HEK293T (cell line): Measurements from ENCODE around the gene TEX29.

Experiments
- CTCF ChIA-PET: fragments of 350-600 bp; formaldehyde crosslinking; extraction: SDS; loops from one replicate; lab custom pipeline; 2021; ENCODE audit warnings: antibody characterized with exemption, inconsistent platforms; lab: Yijun Ruan, JAX
- POLR2A ChIA-PET: fragments of 350-600 bp; formaldehyde crosslinking; extraction: SDS; loops from one replicate; lab custom pipeline; 2020; ENCODE audit warnings: antibody characterized with exemption, inconsistent platforms; lab: Yijun Ruan, JAX
- DNase-seq: peaks from one replicate; pipeline ENCODE4 v3.0.0; 2012; ENCODE audit warnings: mixed read lengths; ENCODE audit errors: extremely low spot score
- ARNT ChIP-seq: fragments of 450-650 bp; IDR thresholded peaks from 2 replicates; pipeline ENCODE4 v1.6.1; 2017; ENCODE audit warnings: mild to moderate bottlenecking
- BHLHE40 ChIP-seq: fragments of 450-650 bp; IDR thresholded peaks from 2 replicates; pipeline ENCODE4 v1.6.1; 2016; ENCODE audit warnings: mild to moderate bottlenecking, moderate library complexity, borderline replicate concordance
- CTBP1 ChIP-seq: fragments of 450-650 bp; IDR thresholded peaks from 2 replicates; pipeline ENCODE4 v1.6.1; 2016; ENCODE audit warnings: borderline replicate concordance
- ELF4 ChIP-seq: fragments of 450-650 bp; IDR thresholded peaks from 2 replicates; pipeline ENCODE4 v1.6.1; 2017; ENCODE audit warnings: antibody characterized with exemption
- FOXA1 ChIP-seq: fragments of 450-650 bp; IDR thresholded peaks from 2 replicates; pipeline ENCODE4 v1.6.1; 2016; ENCODE audit warnings: mild to moderate bottlenecking
- FOXK2 ChIP-seq: fragments of 450-650 bp; IDR thresholded peaks from 2 replicates; pipeline ENCODE4 v1.6.1; 2016; ENCODE audit warnings: mild to moderate bottlenecking
- FOXM1 ChIP-seq: fragments of 450-650 bp; IDR thresholded peaks from 2 replicates; pipeline ENCODE4 v1.6.1; 2017; ENCODE audit warnings: mild to moderate bottlenecking, borderline replicate concordance
- HDGF ChIP-seq: fragments of 450-650 bp; IDR thresholded peaks from 2 replicates; pipeline ENCODE4 v1.6.1; 2017; ENCODE audit warnings: antibody characterized with exemption, borderline replicate concordance
- L3MBTL2 ChIP-seq: fragments of 450-650 bp; conservative IDR thresholded peaks from 2 replicates; pipeline ENCODE4 v1.6.1; 2016; ENCODE audit warnings: mild to moderate bottlenecking
- LEF1 ChIP-seq: fragments of 450-650 bp; IDR thresholded peaks from 2 replicates; pipeline ENCODE4 v1.6.1; 2017; ENCODE audit warnings: mild to moderate bottlenecking, borderline replicate concordance
- NFRKB ChIP-seq: fragments of 450-650 bp; IDR thresholded peaks from 2 replicates; pipeline ENCODE4 v1.6.1; 2016; ENCODE audit warnings: mild to moderate bottlenecking, moderate library complexity
- PKNOX1 ChIP-seq: fragments of 450-650 bp; IDR thresholded peaks from 2 replicates; pipeline ENCODE4 v1.6.1; 2016
- SP1 ChIP-seq: fragments of 450-650 bp; IDR thresholded peaks from 2 replicates; pipeline ENCODE4 v1.6.1; 2017
- SUZ12 ChIP-seq: fragments of 450-650 bp; IDR thresholded peaks from 2 replicates; pipeline ENCODE4 v1.6.1; 2016; ENCODE audit warnings: mild to moderate bottlenecking
- TARDBP ChIP-seq: fragments of 450-650 bp; IDR thresholded peaks from 2 replicates; pipeline ENCODE4 v1.6.1; 2016
- ZNF384 ChIP-seq: fragments of 450-650 bp; IDR thresholded peaks from 2 replicates; pipeline ENCODE4 v1.6.1; 2016

Gene TEX29

GRCh38 chr13:111318386-111318785 lies 2.1 kb upstream of the TEX29 start:
- no peak for DNase-seq
- TF ChIP-seq CTBP1 (no peak), ARNT (no peak), HDGF (no peak), L3MBTL2 (no peak), FOXA1 (no peak), NFRKB (no peak), FOXK2 (no peak), FOXM1 (no peak), BHLHE40 (no peak), PKNOX1 (no peak), ZNF384 (no peak), LEF1 (no peak), ELF4 (no peak), SP1 (no peak), TARDBP (no peak), SUZ12 (no peak)
- ChIA-PET CTCF (no interaction called here), POLR2A (no interaction called here)

GRCh38 chr13:111319521-111319920 lies 921 bp upstream of the TEX29 start:
- ChIA-PET CTCF (no interaction called here), POLR2A (no interaction called here)
- TF ChIP-seq ARNT = no peak
- TF ChIP-seq SP1 = no peak
- TF ChIP-seq ELF4 = no peak
- TF ChIP-seq PKNOX1 = no peak
- TF ChIP-seq TARDBP = no peak
- TF ChIP-seq LEF1 = no peak
- DNase-seq = no peak

- CTCF ChIA-PET = no interaction called here
- no peak for DNase-seq
- POLR2A ChIA-PET = no interaction called here
- TF ChIP-seq HDGF (no peak), CTBP1 (no peak), TARDBP (no peak), L3MBTL2 (no peak), NFRKB (no peak), BHLHE40 (no peak), ZNF384 (no peak), SP1 (no peak), FOXK2 (no peak), LEF1 (no peak), ARNT (no peak), ELF4 (no peak), FOXA1 (no peak), SUZ12 (no peak)
Observed at GRCh38 chr13:111322001-111322915, 1.8 kb downstream of the TEX29 start.

- TF ChIP-seq FOXK2 = no peak
- no peak for TF ChIP-seq NFRKB
- no peak for TF ChIP-seq FOXA1
- no peak for TF ChIP-seq FOXM1
- no peak for TF ChIP-seq ELF4
- TF ChIP-seq ZNF384 = no peak
- CTCF ChIA-PET = no interaction called here
- DNase-seq = no peak
- POLR2A ChIA-PET = no interaction called here
Observed at GRCh38 chr13:111322916-111323331, 2.5 kb downstream of the TEX29 start.

GRCh38 chr13:111323549-111323948 lies 3.1 kb downstream of the TEX29 start:
- POLR2A ChIA-PET = no interaction called here
- no peak for DNase-seq
- TF ChIP-seq L3MBTL2 (no peak), ELF4 (no peak), HDGF (no peak), BHLHE40 (no peak), SP1 (no peak), FOXK2 (no peak), FOXM1 (no peak), FOXA1 (no peak), CTBP1 (no peak)
- CTCF ChIA-PET = no interaction called here

GRCh38 chr13:111323950-111324651 lies 3.7 kb downstream of the TEX29 start:
- no peak for DNase-seq
- POLR2A ChIA-PET = no interaction called here
- TF ChIP-seq SP1 = no peak
- no peak for TF ChIP-seq BHLHE40
- no peak for TF ChIP-seq CTBP1
- no peak for TF ChIP-seq FOXA1
- TF ChIP-seq TARDBP = no peak
- TF ChIP-seq L3MBTL2 = no peak
- TF ChIP-seq PKNOX1 = no peak
- no peak for TF ChIP-seq ZNF384
- TF ChIP-seq LEF1 = no peak
- TF ChIP-seq ELF4 = no peak
- no peak for TF ChIP-seq ARNT
- no peak for TF ChIP-seq SUZ12
- no peak for TF ChIP-seq FOXM1
- no peak for TF ChIP-seq NFRKB
- TF ChIP-seq FOXK2 = no peak
- TF ChIP-seq HDGF = no peak
- CTCF ChIA-PET = no interaction called here
